Measurements from ENCODE around the gene ATP6V0C.

ATP6V0C gene

GRCh38 chr16:2513405-2514332, at the start of gene ATP6V0C:
ATP6V0C (plus strand) TSS chr16:2513952; CDS start chr16:2514104, 152 bp downstream.
- DNase-seq (ENCODE audit: insufficient read length, low spot score), result peak; percentile 90
- FAIRE-seq, result no peak
- peak; percentile 88 for TF ChIP-seq POLR2A (IDR thresholded peaks at IDR 0.05; ENCODE audit: low read depth, low read length)

DNA sequence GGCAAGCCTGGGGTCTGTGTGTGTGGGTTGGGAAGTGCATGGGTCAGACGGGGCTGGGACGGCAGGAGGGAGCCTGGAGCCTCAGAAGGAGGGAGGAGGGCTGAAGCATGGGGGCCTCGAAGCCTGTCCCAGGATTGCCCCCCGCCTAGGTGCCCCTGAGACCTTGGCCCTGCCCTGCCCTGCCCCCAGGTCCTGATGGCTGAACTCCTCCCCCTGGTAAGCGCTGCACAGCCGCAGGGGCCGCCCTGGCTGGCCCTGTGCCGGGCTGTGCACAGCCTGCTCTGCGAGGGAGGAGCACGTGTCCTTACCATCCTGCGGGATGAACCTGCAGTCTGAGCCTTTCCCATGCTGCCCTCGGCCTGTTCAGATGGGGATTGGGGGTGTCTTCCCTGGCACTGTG, 49.4 kb upstream of the ATP6V0C start:
- peak; percentile 30; the same call in 1 of the 2 replicates for TF ChIP-seq POLR2A (IDR thresholded peaks at IDR 0.05; ENCODE audit: low read depth, low read length)
- FAIRE-seq, result no peak
- DNase-seq (ENCODE audit: insufficient read length, low spot score), result no peak

DNA sequence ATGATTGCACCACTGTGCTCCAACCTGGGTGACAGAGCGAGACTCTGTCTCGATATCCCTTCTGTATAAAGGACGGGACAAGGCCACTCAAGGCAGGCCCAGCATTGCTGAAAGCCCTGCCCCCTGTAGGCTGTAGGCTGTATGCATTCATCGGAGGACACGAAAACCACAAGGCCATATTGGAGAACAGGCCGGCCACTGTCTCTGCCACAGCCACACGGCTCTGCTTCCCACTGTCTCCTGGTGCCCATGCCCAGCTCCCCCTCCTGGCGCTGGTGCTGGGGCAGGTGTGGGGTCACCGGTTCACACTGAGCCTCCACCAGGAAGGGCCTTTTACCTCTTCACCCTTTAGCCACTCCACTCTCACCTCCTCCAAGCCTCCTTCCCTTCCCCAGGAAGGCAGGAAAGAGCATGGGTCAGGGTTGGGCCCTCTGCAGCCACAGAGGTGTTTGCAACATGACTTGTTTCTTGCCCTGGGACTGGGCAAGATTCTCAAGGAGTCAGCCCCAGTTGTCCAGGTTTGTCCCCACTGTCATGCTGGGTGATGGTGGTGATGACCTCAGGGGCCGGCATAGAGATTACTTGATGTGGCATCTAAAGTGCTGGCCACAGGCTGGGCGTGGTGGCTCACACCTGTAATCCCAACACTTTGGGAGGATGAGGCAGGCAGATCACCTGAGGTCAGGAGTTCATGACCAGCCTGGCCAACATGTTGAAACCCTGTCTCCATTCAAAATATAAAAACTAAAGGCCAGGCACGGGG, 47.9 kb upstream of the ATP6V0C start:
- DNase-seq (ENCODE audit: insufficient read length, low spot score) (no peak), FAIRE-seq (no peak)
- TF ChIP-seq POLR2A (IDR thresholded peaks at IDR 0.05; ENCODE audit: low read depth, low read length), result 0 out of 2 replicates have a peak, but pooled peaks have one; percentile 14

DNA sequence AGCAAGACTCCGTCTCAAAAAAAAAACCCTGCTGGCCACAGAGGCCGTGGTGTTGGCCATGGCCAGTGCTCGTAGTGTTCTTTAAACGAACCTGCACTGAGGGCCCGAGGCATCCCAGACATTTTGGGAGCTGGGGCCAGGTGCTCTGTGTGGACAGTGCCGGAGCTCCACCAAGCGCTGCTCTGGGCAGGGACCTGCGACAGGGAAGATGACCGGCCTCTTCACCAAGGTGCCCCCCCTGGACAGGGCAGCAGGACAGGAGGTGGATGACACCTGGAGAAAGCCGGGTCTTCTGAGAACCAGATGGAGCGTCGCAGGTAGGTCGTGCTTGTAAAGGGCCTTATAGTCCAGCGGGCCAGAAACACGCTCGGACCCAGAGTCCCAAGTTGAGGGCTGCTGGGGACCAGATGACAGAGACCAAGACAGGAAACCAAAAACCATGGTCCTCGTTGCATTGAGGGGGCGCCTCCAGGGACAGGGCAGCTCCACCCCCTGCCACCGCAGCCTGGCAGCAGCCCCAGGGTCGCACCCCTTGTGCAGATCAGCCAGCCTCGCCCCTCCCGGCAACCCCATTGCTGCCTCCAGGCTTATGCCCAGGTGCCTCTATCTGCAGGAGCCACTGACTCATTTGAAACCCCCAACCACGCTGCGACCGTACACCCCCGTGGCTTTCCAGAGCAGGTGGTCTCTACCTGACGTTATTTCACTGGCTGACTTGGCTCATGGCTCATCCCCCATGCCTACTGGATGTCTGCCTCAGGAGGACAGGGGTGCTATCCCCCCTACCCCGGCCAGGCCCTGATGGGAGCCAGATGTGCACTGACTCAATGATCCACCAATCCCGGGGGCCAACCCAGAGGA, 46.9 kb upstream of the ATP6V0C start:
- no peak; the same call in 1 of the 2 replicates for TF ChIP-seq POLR2A (IDR thresholded peaks at IDR 0.05; ENCODE audit: low read depth, low read length)
- DNase-seq (ENCODE audit: insufficient read length, low spot score), result no peak
- no peak for FAIRE-seq

DNA sequence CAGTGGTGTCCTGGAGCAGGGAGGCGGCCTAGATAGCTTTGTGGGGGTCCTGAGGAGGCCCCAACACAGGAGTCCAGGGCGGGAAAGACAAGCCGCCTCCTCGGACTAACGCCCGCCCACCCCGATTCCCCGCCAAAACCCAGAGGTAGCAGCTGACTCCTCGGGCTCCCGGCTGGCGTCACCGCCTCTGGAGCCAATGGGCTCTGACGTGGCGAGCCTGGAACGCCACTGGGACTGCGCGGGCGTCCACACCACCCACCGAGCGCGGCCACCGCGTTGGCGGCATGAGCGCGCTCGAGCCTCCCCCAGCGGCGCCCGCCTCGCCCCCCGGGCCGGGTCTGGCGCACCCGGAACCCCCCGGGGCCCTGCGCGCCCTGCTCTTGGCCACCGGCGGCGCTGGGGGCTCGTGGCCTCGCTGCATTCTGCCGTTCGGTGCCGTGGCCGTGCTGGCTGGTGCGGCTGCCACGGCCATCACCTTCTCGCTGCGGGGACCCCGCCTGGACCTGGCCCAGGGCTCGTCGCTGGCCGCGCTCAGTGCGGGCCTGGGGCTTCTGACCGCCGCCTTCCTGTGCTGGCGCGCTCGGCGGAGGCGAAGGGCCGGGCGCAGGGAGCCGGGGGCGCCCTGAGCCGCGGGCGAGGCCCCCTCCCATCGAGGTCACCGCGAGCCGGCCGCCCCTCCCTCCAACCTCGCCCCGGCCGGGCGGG, 46.1 kb upstream of the ATP6V0C start:
- DNase-seq (ENCODE audit: insufficient read length, low spot score) (peak; percentile 98), FAIRE-seq (no peak)
- TF ChIP-seq POLR2A (IDR thresholded peaks at IDR 0.05; ENCODE audit: low read depth, low read length), result peak; percentile 55

- no peak for FAIRE-seq
- DNase-seq (ENCODE audit: insufficient read length, low spot score), result peak; percentile 72
- TF ChIP-seq POLR2A (IDR thresholded peaks at IDR 0.05; ENCODE audit: low read depth, low read length), result peak; percentile 40
These were observed 45.5 kb upstream of the ATP6V0C start for GRCh38 chr16:2468233-2468724.

GRCh38 chr16:2468725-2469398, 44.9 kb upstream of the ATP6V0C start:
- no peak for FAIRE-seq
- TF ChIP-seq POLR2A (IDR thresholded peaks at IDR 0.05; ENCODE audit: low read depth, low read length), result no peak
- DNase-seq (ENCODE audit: insufficient read length, low spot score), result peak; percentile 84

DNA sequence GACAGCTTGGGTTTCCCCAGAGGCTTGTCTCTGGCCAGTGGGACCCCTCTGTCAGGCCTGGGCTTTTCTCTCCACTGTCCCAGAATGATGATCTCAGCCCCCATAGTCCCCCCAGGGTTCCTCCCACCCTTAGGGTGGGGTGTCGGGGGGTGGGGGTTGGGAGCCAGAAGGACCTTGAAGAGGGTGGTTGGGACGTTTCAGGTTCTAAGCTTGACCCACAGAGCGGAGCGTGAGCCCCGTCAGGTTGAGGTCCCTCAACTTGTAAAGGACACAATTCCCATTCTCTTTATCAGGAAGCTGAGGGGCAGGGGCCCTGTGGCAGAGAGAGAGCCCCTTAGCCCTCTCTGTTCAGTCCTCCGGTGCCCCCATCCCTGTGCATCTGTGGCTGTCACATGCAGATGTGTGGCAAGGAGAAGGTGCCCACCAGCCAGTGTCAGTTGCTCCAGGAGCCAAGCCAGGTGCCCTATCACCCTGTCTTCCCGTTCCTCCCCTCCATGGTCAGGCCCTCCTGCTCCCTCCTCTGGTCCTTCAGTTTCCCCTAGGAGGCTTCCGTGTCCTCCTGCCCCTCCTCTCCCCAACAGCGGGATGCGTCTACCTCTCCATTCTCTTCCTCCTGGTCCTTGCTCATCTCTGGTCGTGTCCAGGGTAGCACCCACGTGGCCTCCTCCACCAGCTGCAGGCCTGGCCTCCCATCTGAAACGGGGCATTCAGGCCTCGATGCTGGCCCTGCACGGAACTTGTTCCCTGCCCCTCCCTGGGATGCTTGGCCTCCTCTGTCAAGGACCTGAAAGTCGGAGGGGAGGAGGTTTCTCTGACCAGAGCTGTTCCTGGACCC, 44.1 kb upstream of the ATP6V0C start:
- no peak for FAIRE-seq
- TF ChIP-seq POLR2A (IDR thresholded peaks at IDR 0.05; ENCODE audit: low read depth, low read length), result no peak
- DNase-seq (ENCODE audit: insufficient read length, low spot score), result no peak

- FAIRE-seq (no peak), DNase-seq (ENCODE audit: insufficient read length, low spot score) (no peak)
- TF ChIP-seq POLR2A (IDR thresholded peaks at IDR 0.05; ENCODE audit: low read depth, low read length), result no peak
These were observed 43.5 kb upstream of the ATP6V0C start for GRCh38 chr16:2470234-2470601.

DNA sequence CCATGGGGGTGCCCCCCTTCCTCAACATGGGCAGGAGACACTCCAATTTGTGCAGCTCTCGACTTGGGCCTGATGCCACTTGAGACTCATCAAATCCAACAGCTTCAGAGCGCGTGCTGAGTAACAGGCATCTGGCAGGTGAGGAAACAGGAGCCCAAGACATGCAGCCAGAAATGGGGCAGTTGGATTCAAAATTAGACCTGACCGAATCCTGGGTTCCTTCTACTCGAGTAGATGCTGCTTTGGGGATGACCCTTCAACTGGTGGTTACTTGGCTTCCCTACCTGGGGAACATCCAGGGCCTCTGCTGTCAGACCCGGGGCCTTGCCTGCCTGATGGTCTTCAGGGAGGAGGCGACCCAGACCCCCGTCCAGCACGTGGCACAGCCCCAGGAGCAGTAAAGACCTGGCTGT, 43.1 kb upstream of the ATP6V0C start:
- DNase-seq (ENCODE audit: insufficient read length, low spot score), result no peak
- TF ChIP-seq POLR2A (IDR thresholded peaks at IDR 0.05; ENCODE audit: low read depth, low read length), result no peak
- no peak for FAIRE-seq

GRCh38 chr16:2471016-2471652, 42.6 kb upstream of the ATP6V0C start, which contains the start of gene NTN3:
NTN3 (plus strand) TSS chr16:2471297; CDS start chr16:2471702, 405 bp downstream.
- FAIRE-seq (no peak), DNase-seq (ENCODE audit: insufficient read length, low spot score) (no peak)
- no peak for TF ChIP-seq POLR2A (IDR thresholded peaks at IDR 0.05; ENCODE audit: low read depth, low read length)
